DMS53 treated with DMSO at 0.1 percent for 48 hours (cell line): ENCODE results near the gene TMEM53.
A peak's percentile ranks its signal among the peaks of the same experiment; 100 is the strongest.

Experiments used
- DNase-seq: peaks from one replicate; lab custom pipeline; 2025; ENCODE audit not compliant: unreplicated experiment; lab: John Stamatoyannopoulos, UW

TMEM53 gene

DNA sequence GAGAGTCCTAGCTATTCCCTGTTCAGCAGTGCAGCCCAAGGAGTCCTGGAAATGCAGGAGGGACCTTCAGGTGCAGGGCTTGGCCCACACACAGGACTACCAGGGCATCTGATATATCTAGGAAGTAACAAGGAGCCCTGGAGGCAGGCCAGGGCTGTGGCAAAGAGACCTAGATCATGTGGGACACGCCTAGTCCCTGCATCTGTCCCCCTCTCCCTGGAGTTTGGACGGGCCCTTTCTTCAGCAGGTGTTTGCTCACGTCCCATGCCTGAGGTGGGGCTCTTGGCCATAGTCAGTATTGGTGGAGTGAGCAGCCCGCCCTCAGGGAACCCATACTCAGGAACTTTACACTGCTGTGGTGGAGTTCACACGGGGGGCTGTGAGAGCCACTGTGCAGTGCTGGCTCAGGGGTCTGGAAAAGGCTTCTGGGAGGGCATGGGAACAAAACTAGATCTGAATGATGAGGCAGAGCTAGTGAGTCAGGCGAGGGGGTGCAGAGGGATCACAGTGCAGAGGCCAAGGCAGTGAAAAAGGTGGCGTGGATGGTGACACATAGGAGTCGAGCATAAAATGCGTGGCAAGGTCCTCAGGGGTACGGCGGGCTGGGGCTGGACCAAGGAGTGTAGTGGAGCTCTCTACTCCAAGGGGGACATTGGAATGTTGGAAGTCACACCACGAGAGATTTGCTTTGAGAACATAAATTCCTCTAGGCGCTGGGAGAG lies 25.6 kb downstream of the TMEM53 start:
- DNase-seq = no peak

DNA sequence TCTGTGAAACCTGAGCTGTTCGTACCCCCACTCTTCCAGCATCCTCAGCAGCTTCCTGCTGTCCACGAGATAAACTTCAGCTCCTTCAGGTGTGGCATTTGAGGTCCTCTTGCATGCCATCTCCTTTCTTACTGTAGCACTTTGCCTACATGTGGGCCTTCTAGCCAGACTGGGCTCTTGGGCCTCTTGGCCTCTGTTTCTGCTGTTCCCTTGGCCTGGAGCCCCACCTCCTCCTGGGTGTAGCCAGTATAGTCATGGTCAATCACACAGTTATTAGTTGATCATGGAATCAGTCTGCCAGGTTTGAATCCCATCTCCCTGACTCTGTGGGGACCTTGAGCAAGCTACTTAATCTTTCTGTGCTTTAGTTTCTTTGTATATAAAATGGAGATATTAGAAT lies 26.4 kb downstream of the TMEM53 start:
- no peak for DNase-seq

GRCh38 chr1:44646261-44647110 lies 27.8 kb downstream of the TMEM53 start:
- DNase-seq = no peak

- DNase-seq = no peak
Measured at GRCh38 chr1:44645476-44646244, 28.6 kb downstream of the TMEM53 start.

- no peak for DNase-seq
Measured at GRCh38 chr1:44644806-44645205, 29.5 kb downstream of the TMEM53 start.

DNA sequence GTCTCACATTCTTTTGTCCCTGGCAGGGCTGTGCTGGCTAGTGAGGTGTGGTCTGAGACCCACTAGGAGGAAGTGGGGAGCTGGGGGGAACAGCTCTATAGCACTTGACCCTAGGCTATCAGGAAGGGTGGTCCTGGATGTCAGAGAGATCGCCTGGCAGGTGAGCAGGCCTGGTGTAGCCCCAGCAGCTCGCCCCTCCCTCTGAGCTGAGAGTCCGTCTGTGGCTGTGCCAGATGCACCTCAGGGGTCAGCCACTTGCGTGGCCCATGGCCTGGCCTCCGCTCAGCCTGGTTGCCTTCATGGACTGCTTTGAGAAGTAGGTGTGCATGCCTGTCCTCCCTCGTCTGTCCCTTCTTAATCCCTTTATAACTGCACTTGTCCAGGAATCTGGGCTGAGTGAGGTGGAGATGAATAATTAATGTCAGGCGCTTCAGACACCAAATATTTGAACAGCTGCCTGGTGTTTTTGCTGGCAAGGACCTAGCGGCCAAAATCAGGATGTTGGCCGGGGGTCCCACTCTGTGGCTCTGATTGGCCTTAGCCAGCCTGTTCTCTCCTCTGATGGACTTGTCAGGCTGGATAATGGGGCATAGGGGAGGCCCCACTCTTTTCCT lies 30.5 kb downstream of the TMEM53 start:
- peak; percentile 44 for DNase-seq

- no peak for DNase-seq
Measured at GRCh38 chr1:44642925-44643324, 31.4 kb downstream of the TMEM53 start.

- no peak for DNase-seq
Measured at GRCh38 chr1:44642255-44642654, 32.0 kb downstream of the TMEM53 start.

- no peak for DNase-seq
Measured at GRCh38 chr1:44641126-44642102, 32.9 kb downstream of the TMEM53 start.

- DNase-seq = no peak
Measured at GRCh38 chr1:44640200-44640853, 34.0 kb downstream of the TMEM53 start.

DNA sequence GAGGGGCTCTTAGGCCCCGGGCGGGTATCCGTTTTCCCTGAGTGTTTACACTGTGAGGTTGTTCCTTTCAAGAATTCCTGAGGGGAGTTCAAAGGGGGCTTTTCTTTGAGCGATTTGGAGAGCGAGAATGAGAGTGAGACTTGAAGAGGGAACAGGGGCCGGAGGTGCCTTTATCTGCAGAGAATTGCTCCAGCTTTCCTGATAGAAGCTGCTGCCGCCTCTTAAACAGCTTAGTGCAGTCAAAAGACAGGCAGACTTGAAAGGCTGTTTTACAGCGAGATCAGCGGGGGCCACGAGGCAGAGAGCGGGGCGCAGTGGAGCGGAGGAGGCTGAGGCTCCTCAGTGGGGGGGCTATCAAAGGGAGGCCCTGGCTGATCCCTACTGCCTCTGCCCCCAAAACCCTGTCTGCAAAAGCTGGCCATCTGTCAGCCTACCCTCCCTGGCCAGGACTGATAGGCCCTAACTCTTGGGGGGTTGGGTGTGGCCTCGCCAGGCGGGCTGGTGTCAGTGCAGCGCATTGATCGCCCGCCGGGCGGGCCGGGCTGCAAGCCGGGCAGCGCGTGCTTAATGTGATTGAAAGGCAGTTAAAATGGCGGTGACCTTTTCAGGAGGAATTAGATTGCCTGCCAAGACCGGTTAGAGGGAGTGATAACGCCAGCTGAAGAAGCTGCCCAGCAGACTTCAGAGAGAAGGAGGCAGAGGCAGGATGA lies 36.4 kb downstream of the TMEM53 start:
- no peak for DNase-seq

GRCh38 chr1:44636688-44637598 lies 37.3 kb downstream of the TMEM53 start:
- no peak for DNase-seq

DNA sequence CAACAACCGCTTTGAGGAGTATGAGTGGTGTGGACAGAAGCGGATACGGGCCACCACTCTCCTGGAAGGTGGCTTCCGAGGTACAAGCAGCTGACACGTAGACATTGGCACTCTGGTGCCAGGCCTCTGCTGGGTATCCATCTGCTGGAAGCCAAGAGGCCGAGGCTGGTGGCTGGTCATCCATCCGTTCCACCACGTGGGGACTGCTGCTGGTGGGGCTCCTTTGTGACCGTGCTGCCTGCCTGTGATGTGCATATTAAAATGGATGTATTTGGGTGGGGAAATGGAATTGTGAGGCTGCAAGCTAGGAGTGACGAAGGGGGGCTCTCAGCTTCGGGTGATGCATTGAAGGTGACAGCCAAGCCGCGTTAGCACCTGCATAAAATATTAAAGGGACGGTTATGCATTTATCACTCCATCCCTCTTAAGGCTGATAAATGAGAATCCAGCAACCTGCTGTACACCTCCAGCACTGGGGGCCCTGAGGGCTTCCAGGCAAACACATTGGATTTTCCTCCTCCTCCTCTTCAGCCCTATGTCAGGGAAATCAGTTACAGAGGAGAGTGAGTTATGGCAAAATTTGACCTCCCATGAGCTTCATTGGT lies 38.1 kb downstream of the TMEM53 start:
- DNase-seq = no peak

DNA sequence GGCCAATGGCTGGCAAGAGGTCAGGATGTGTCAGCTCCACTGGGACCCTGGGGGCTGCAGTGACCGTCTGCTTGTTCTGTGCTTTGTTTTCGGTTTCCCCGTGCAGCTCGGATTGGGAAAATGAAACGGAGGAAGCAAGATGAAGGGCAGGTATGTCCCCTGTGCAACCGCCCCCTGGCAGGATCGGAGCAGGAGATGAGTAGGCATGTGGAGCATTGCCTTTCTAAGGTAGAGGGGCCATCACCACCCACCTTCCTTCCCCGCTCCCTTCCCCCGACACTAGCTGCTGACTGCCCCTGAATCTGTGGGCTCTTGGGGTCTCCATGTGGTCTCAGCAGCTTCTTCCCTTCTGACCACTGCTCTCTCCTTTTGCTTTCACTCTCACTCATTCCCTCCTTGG lies 38.8 kb downstream of the TMEM53 start:
- no peak for DNase-seq

GRCh38 chr1:44634606-44635189 lies 39.6 kb downstream of the TMEM53 start:
- no peak for DNase-seq

DNA sequence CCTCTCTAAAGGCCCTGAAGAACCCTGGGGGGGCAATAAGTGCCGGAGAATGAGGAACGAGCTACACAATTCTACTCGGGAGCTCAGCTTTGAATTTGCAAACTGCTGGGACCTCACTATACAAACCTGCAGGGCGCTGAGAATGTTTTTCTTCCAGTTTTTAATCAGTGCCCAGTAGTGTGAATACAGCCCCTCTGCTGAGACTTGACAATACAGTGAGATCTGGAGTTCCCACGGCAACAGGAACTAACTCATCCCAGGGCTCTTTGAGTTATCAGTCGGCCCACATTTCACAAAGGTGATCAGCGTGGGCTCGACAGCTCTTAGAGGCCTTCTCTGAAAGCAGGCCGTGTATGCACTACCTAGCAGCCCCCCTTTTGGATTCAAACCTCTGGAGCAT lies 41.7 kb downstream of the TMEM53 start:
- no peak for DNase-seq
